WTC11 (cell line): ENCODE measurements around the gene MCOLN1. TPM values are rescaled to one million over a fixed set of nuclear protein-coding genes. Genes with fewer than 3 reads are reported as not detected.

Experiments
- ATAC-seq: fragments of 200-7000 bp; cut with Tn5 transposase; 2 replicates; pipeline ENCODE4 v1.10.0; 2021; ENCODE audit warnings: mild to moderate bottlenecking, moderate library complexity
- CTCF ChIA-PET: fragments of 300-600 bp; sonication (Branson Sonifier 250); formaldehyde crosslinking; loops from one replicate; lab custom pipeline; 2021; ENCODE audit warnings: antibody characterized with exemption; lab: Charles Lee
- POLR2A ChIA-PET: fragments of 350-600 bp; sonication (Branson Sonifier 250); formaldehyde crosslinking; loops from one replicate; lab custom pipeline; 2021; ENCODE audit warnings: antibody characterized with exemption; lab: Charles Lee
- DNase-seq: peaks from one replicate; pipeline ENCODE4 v3.0.0; 2021; ENCODE audit warnings: low spot score
- H3K27ac Mint-ChIP-seq: 2 replicates; pipeline ENCODE4 v1.8.0; 2021; ENCODE audit warnings: mixed read lengths
- H3K27me3 Mint-ChIP-seq: 2 replicates; pipeline ENCODE4 v1.8.0; 2021; ENCODE audit warnings: low read depth, mild to moderate bottlenecking, moderate library complexity, mixed read lengths
- H3K36me3 Mint-ChIP-seq: 2 replicates; pipeline ENCODE4 v1.8.0; 2021; ENCODE audit warnings: mixed read lengths
- H3K4me1 Mint-ChIP-seq: 2 replicates; pipeline ENCODE4 v1.8.0; 2022; ENCODE audit warnings: mixed read lengths
- H3K4me3 Mint-ChIP-seq: 2 replicates; pipeline ENCODE4 v1.8.0; 2021; ENCODE audit warnings: mild to moderate bottlenecking, moderate library complexity, mixed read lengths
- H3K9me3 Mint-ChIP-seq: 2 replicates; pipeline ENCODE4 v1.8.0; 2021; ENCODE audit warnings: mixed read lengths
- AR ChIP-seq: fragments of 250-450 bp; sonication (Bioruptor Pico); IDR thresholded peaks from 2 replicates; pipeline ENCODE4 v1.9.0; 2021; ENCODE audit warnings: mild to moderate bottlenecking
- CDX4 ChIP-seq: fragments of 250-450 bp; sonication (Bioruptor Pico); IDR thresholded peaks from 2 replicates; pipeline ENCODE4 v1.9.0; 2021; ENCODE audit warnings: moderate library complexity, mild to moderate bottlenecking, inconsistent platforms, borderline replicate concordance
- CREB1 ChIP-seq: sonication (generic); formaldehyde crosslinking; IDR thresholded peaks from 2 replicates; pipeline ENCODE4 v1.8.0; 2023; ENCODE audit warnings: mild to moderate bottlenecking, missing genetic modification reagents
- E2F1 ChIP-seq: sonication (generic); formaldehyde crosslinking; IDR thresholded peaks from 2 replicates; pipeline ENCODE4 v1.8.0; 2022; ENCODE audit warnings: mild to moderate bottlenecking, missing genetic modification reagents
- E2F4 ChIP-seq: sonication (generic); formaldehyde crosslinking; IDR thresholded peaks from 2 replicates; pipeline ENCODE4 v1.8.1; 2022; ENCODE audit warnings: low read depth, mild to moderate bottlenecking, moderate library complexity, missing genetic modification reagents, borderline replicate concordance
- ELF4 ChIP-seq: sonication (generic); formaldehyde crosslinking; IDR thresholded peaks from 2 replicates; pipeline ENCODE4 v1.8.1; 2022; ENCODE audit warnings: low read depth, mild to moderate bottlenecking, moderate library complexity, missing genetic modification reagents
- HMGXB4 ChIP-seq: sonication (generic); formaldehyde crosslinking; IDR thresholded peaks from 2 replicates; pipeline ENCODE4 v1.8.1; 2023; ENCODE audit warnings: mild to moderate bottlenecking, moderate library complexity, missing genetic modification reagents
- JAZF1 ChIP-seq: fragments of 250-450 bp; sonication (Bioruptor Pico); IDR thresholded peaks from 2 replicates; pipeline ENCODE4 v1.9.0; 2021; ENCODE audit warnings: moderate library complexity, mild to moderate bottlenecking, inconsistent platforms
- NFE2L1 ChIP-seq: sonication (generic); formaldehyde crosslinking; IDR thresholded peaks from 2 replicates; pipeline ENCODE4 v1.8.1; 2023; ENCODE audit warnings: missing genetic modification reagents
- NR2C2 ChIP-seq: sonication (generic); formaldehyde crosslinking; IDR thresholded peaks from 2 replicates; pipeline ENCODE4 v1.8.0; 2022; ENCODE audit warnings: mild to moderate bottlenecking, missing genetic modification reagents
- PREB ChIP-seq: sonication (generic); formaldehyde crosslinking; IDR thresholded peaks from 2 replicates; pipeline ENCODE4 v1.8.1; 2022; ENCODE audit warnings: mild to moderate bottlenecking, missing genetic modification reagents, moderate library complexity, borderline replicate concordance
- RORB ChIP-seq: fragments of 250-450 bp; sonication (Bioruptor Pico); IDR thresholded peaks from 2 replicates; pipeline ENCODE4 v1.9.0; 2021; ENCODE audit warnings: mild to moderate bottlenecking
- SMAD4 ChIP-seq: sonication (generic); formaldehyde crosslinking; IDR thresholded peaks from 2 replicates; pipeline ENCODE4 v1.8.0; 2022; ENCODE audit warnings: mild to moderate bottlenecking, missing genetic modification reagents
- SOX15 ChIP-seq: fragments of 250-450 bp; sonication (Bioruptor Pico); IDR thresholded peaks from 2 replicates; pipeline ENCODE4 v1.9.0; 2021; ENCODE audit warnings: mild to moderate bottlenecking
- SP1 ChIP-seq: sonication (generic); formaldehyde crosslinking; conservative IDR thresholded peaks from 2 replicates; pipeline ENCODE4 v1.8.1; 2022; ENCODE audit warnings: missing genetic modification reagents
- TP53 ChIP-seq: sonication (generic); formaldehyde crosslinking; IDR thresholded peaks from 2 replicates; pipeline ENCODE4 v1.8.1; 2023; ENCODE audit warnings: mild to moderate bottlenecking, missing genetic modification reagents
- ZNF396 ChIP-seq: fragments of 250-450 bp; sonication (Bioruptor Pico); IDR thresholded peaks from 2 replicates; pipeline ENCODE4 v1.8.0; 2021; ENCODE audit warnings: mild to moderate bottlenecking, moderate library complexity, borderline replicate concordance
- ZNF425 ChIP-seq: fragments of 250-450 bp; sonication (Bioruptor Pico); conservative IDR thresholded peaks from 2 replicates; pipeline ENCODE4 v1.9.0; 2021; ENCODE audit warnings: mild to moderate bottlenecking
- ZSCAN18 ChIP-seq: fragments of 250-450 bp; sonication (Bioruptor Pico); IDR thresholded peaks from 2 replicates; pipeline ENCODE4 v2.1.2; 2022; ENCODE audit warnings: mild to moderate bottlenecking, moderate library complexity
- total RNA-seq: library from RNA; stranded (reverse); gene quantifications from 3 replicates; pipeline ENCODE4 v1.2.3, GENCODE V29; 2021

The MCOLN1 gene
- total RNA-seq, 1 experiment from 2014 or later: 19.7 TPM

GRCh38 chr19:7540761-7541474 lies 18.5 kb downstream of the MCOLN1 start:
- ChIA-PET CTCF (interaction anchor here (0.6 to 2.7 kb wide), 7 partner anchors 14 to 363 kb away, joined by 3 to 12 read pairs (median 4); partner anchors contain the start of genes MAP2K7 and TRAPPC5), POLR2A (interaction anchor here (1.0 kb wide), 1 partner anchor 14 kb away, joined by 4 read pairs; no protein-coding TSS in a partner anchor)
- peak; percentile 89 for DNase-seq
- Mint-ChIP-seq H3K4me1 (peaks cover 4% of the 10 kb centered on the region; the same call in 1 of the 2 replicates), H3K36me3 (peaks cover 24% of the 10 kb centered on the region), H3K4me3 (no peak overlapping the region), H3K27me3 (no peaks in the 10 kb centered on the region), H3K27ac (no peak overlapping the region), H3K9me3 (no peaks in the 10 kb centered on the region)
- peak; percentile 99 for ATAC-seq
- TF ChIP-seq JAZF1 (CRISPR knock-in tag) (no peak), SP1 (CRISPR knock-in tag) (peak; percentile 59), ZNF396 (CRISPR knock-in tag) (no peak), NR2C2 (CRISPR knock-in tag) (no peak), E2F4 (no peak), CREB1 (CRISPR knock-in tag) (no peak), SOX15 (CRISPR knock-in tag) (no peak)

GRCh38 chr19:7541475-7541824 lies 19.0 kb downstream of the MCOLN1 start:
- Mint-ChIP-seq H3K4me1 (peaks cover under 1% of the 10 kb centered on the region; the same call in 1 of the 2 replicates), H3K9me3 (no peaks in the 10 kb centered on the region), H3K27me3 (no peaks in the 10 kb centered on the region), H3K27ac (no peak overlapping the region), H3K36me3 (peaks cover 24% of the 10 kb centered on the region)
- ChIA-PET CTCF (interaction anchor here (0.6 to 2.7 kb wide), 7 partner anchors 14 to 362 kb away, joined by 3 to 12 read pairs (median 4); partner anchors contain the start of genes MAP2K7 and TRAPPC5), POLR2A (interaction anchor here (1.0 kb wide), 1 partner anchor 14 kb away, joined by 4 read pairs; no protein-coding TSS in a partner anchor)
- TF ChIP-seq RORB (CRISPR knock-in tag): no peak
- TF ChIP-seq TP53 (CRISPR knock-in tag): no peak
- TF ChIP-seq SMAD4 (CRISPR knock-in tag): no peak
- TF ChIP-seq AR (CRISPR knock-in tag): no peak
- no peak for TF ChIP-seq HMGXB4 (CRISPR knock-in tag)
- TF ChIP-seq CDX4 (CRISPR knock-in tag): no peak
- no peak for TF ChIP-seq PREB (CRISPR knock-in tag)
- TF ChIP-seq ZNF425 (CRISPR knock-in tag): no peak
- TF ChIP-seq E2F1 (CRISPR knock-in tag): no peak
- no peak for TF ChIP-seq NFE2L1 (CRISPR knock-in tag)
- no peak for TF ChIP-seq ELF4 (CRISPR knock-in tag)
- no peak for TF ChIP-seq JAZF1 (CRISPR knock-in tag)
- TF ChIP-seq ZSCAN18 (CRISPR knock-in tag): no peak
- TF ChIP-seq, all 79 proteins: peak for 0
- ATAC-seq: no peak
- DNase-seq: no peak
- no peak overlapping the region for H3K4me3 Mint-ChIP-seq
